MM.1S (cell line): ENCODE results near the gene ROPN1B.
"Not testable (repeated sequence)": the region's sequence is repeated elsewhere in the genome, so short reads cannot be mapped to it uniquely, and the experiment has no call there.

Experiments
- DNase-seq: peaks from one replicate; pipeline ENCODE4 v3.0.0-alpha.2; 2015
- H2AFZ ChIP-seq: fragments of 300-600 bp; sonication (generic); 2 replicates; pipeline ENCODE4 v1.6.0; 2016; ENCODE audit warnings: antibody characterized with exemption, low read length
- H3F3A ChIP-seq: fragments of 300-600 bp; sonication (generic); 2 replicates; pipeline ENCODE4 v1.6.1; 2016; ENCODE audit warnings: mild to moderate bottlenecking, antibody characterized with exemption, low read length, moderate library complexity, mixed read lengths; ENCODE audit not compliant: insufficient read depth
- H3K27ac ChIP-seq: fragments of 300-600 bp; sonication (generic); 2 replicates; pipeline ENCODE4 v1.5.1; 2016; ENCODE audit warnings: mild to moderate bottlenecking, low read length
- H3K27me3 ChIP-seq: fragments of 300-600 bp; sonication (generic); replicated peaks from 2 replicates; pipeline ENCODE4 v1.6.0; 2016; ENCODE audit warnings: low read length; ENCODE audit not compliant: insufficient read depth
- H3K36me3 ChIP-seq: fragments of 300-600 bp; sonication (generic); replicated peaks from 2 replicates; pipeline ENCODE4 v1.6.1; 2016; ENCODE audit warnings: mild to moderate bottlenecking, low read length, mixed read lengths; ENCODE audit not compliant: insufficient read depth
- H3K4me1 ChIP-seq: fragments of 300-600 bp; sonication (generic); 2 replicates; pipeline ENCODE4 v1.6.1; 2016; ENCODE audit warnings: low read length, mixed read lengths
- H3K4me2 ChIP-seq: fragments of 300-600 bp; sonication (generic); 2 replicates; pipeline ENCODE4 v1.6.0; 2016; ENCODE audit warnings: low read depth, low read length
- H3K4me3 ChIP-seq: fragments of 300-600 bp; sonication (generic); 2 replicates; pipeline ENCODE4 v1.5.1; 2016; ENCODE audit warnings: low read length, mixed read lengths
- H3K79me2 ChIP-seq: fragments of 300-600 bp; sonication (generic); 2 replicates; pipeline ENCODE4 v1.6.1; 2016; ENCODE audit warnings: mixed run types, low read length, mixed read lengths
- H3K9ac ChIP-seq: fragments of 300-600 bp; sonication (generic); 2 replicates; pipeline ENCODE4 v1.6.1; 2016; ENCODE audit warnings: low read length, mixed read lengths
- H3K9me2 ChIP-seq: fragments of 300-600 bp; sonication (generic); replicated peaks from 2 replicates; pipeline ENCODE4 v1.6.1; 2016; ENCODE audit warnings: mild to moderate bottlenecking, low read length, mixed read lengths; ENCODE audit not compliant: insufficient read depth
- H3K9me3 ChIP-seq: fragments of 300-600 bp; sonication (generic); replicated peaks from 2 replicates; pipeline ENCODE4 v1.6.1; 2016; ENCODE audit warnings: mild to moderate bottlenecking, low read length, mixed read lengths; ENCODE audit not compliant: insufficient read depth
- H4K20me1 ChIP-seq: fragments of 300-600 bp; sonication (generic); 2 replicates; pipeline ENCODE4 v1.6.1; 2016; ENCODE audit warnings: mild to moderate bottlenecking, low read length, moderate library complexity, mixed read lengths; ENCODE audit not compliant: insufficient read depth
- CTCF ChIP-seq: fragments of 300-600 bp; sonication (generic); IDR thresholded peaks from 2 replicates; pipeline ENCODE4 v1.5.1; 2016; ENCODE audit warnings: antibody characterized with exemption, low read length, mixed read lengths
- EZH2 ChIP-seq: fragments of 300-600 bp; sonication (generic); optimal IDR thresholded peaks from 2 replicates; pipeline ENCODE3; 2017; ENCODE audit warnings: low read depth, mild to moderate bottlenecking, antibody characterized with exemption, low read length, mixed read lengths
- EZH2phosphoT487 ChIP-seq: fragments of 300-600 bp; sonication (generic); IDR thresholded peaks from 2 replicates; pipeline ENCODE4 v1.6.1; 2018; ENCODE audit warnings: antibody characterized with exemption, low read length

ROPN1B gene

DNA sequence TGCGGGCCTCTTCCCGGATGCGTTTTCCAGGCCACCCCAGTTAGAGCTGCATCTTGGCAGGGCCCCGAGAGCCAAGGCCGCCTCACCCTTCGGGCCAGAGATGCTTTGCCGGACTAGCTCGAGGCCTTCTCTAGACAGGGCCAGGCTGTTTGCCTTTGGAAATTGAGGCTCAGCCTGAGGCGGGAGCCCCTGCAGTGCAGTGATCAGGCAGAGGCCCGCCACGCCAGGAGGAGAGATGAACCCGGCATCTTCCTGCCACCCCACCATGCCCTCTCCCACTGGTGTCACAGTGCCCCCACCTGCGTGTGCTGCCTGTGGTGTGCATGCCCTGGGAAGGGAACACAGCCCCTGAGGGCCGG lies 8.9 kb upstream of the ROPN1B start:
- H3K27ac ChIP-seq: no peak overlapping the region
- no peak for DNase-seq
- no peak overlapping the region for H3K9ac ChIP-seq
- H3K79me2 ChIP-seq: no peaks in the 10 kb centered on the region
- H3K27me3 ChIP-seq: no peaks in the 10 kb centered on the region
- H2AFZ ChIP-seq: no peak overlapping the region
- no peaks in the 10 kb centered on the region for H3K36me3 ChIP-seq
- H3K9me3 ChIP-seq: no peaks in the 10 kb centered on the region
- H3F3A ChIP-seq: no peaks in the 10 kb centered on the region
- no peaks in the 10 kb centered on the region for H4K20me1 ChIP-seq
- H3K9me2 ChIP-seq: no peaks in the 10 kb centered on the region
- no peak overlapping the region for H3K4me2 ChIP-seq
- no peak overlapping the region for H3K4me3 ChIP-seq
- TF ChIP-seq EZH2 (no peak), CTCF (no peak)
- no peaks in the 10 kb centered on the region for H3K4me1 ChIP-seq

- H3F3A ChIP-seq: no peaks in the 10 kb centered on the region
- DNase-seq: no peak
- no peak overlapping the region for H3K27ac ChIP-seq
- no peaks in the 10 kb centered on the region for H3K36me3 ChIP-seq
- H3K27me3 ChIP-seq: no peaks in the 10 kb centered on the region
- no peaks in the 10 kb centered on the region for H4K20me1 ChIP-seq
- H3K4me1 ChIP-seq: no peaks in the 10 kb centered on the region
- no peak overlapping the region for H3K4me2 ChIP-seq
- H3K9me2 ChIP-seq: no peaks in the 10 kb centered on the region
- no peaks in the 10 kb centered on the region for H3K79me2 ChIP-seq
- no peak overlapping the region for H3K4me3 ChIP-seq
- no peaks in the 10 kb centered on the region for H3K9me3 ChIP-seq
- no peak overlapping the region for H2AFZ ChIP-seq
- no peak for TF ChIP-seq EZH2phosphoT487
- no peak for TF ChIP-seq EZH2
- TF ChIP-seq CTCF: no peak
- H3K9ac ChIP-seq: no peak overlapping the region
Measured at GRCh38 chr3:125960456-125961288, 8.3 kb upstream of the ROPN1B start.

- H3K4me1 ChIP-seq: no peaks in the 10 kb centered on the region
- H3K27me3 ChIP-seq: no peaks in the 10 kb centered on the region; the same call in 1 of the 2 replicates
- TF ChIP-seq EZH2phosphoT487 (no peak), CTCF (no peak), EZH2 (no peak)
- H3K79me2 ChIP-seq: no peaks in the 10 kb centered on the region
- no peaks in the 10 kb centered on the region for H3K36me3 ChIP-seq
- H3K9me3 ChIP-seq: no peaks in the 10 kb centered on the region
- no peak for DNase-seq
- H2AFZ ChIP-seq: no peak overlapping the region
- H3K4me2 ChIP-seq: no peak overlapping the region
- H3K9ac ChIP-seq: no peak overlapping the region
- no peak overlapping the region for H3K4me3 ChIP-seq
- no peaks in the 10 kb centered on the region for H3F3A ChIP-seq
- no peak overlapping the region for H3K27ac ChIP-seq
- H3K9me2 ChIP-seq: no peaks in the 10 kb centered on the region
- H4K20me1 ChIP-seq: no peaks in the 10 kb centered on the region
Measured at GRCh38 chr3:125961289-125961589, 7.7 kb upstream of the ROPN1B start.

DNA sequence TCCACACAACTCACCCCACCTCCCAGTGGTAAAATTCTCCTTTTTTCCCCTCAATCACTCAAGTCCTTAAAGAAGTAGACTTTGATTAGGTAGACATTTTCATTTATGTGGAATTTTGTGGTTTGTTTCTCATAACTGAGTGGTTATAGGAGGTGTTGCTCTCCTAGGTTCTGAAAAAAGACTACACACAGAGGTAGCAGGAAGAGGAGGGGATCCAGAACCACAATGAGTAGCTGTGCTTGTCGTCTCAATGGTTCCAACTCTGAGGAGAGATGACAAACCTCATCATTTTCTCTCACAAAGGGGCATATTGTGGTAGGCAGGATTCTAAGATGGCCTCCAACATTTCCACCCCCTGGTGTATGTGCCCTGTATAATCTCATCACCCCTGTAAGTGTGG lies 5.1 kb upstream of the ROPN1B start:
- not testable (repeated sequence) for H3K27ac ChIP-seq, H3K4me2 ChIP-seq, H3K36me3 ChIP-seq, H2AFZ ChIP-seq, H3K9me3 ChIP-seq, H3K4me1 ChIP-seq, H3K27me3 ChIP-seq, H3K9ac ChIP-seq, H3K9me2 ChIP-seq, H3K79me2 ChIP-seq, H3F3A ChIP-seq, H3K4me3 ChIP-seq, DNase-seq, H4K20me1 ChIP-seq
